Suppressor macrophage treated with lipopolysaccharide for 4 hours (primary cell): ENCODE data around the gene WRNIP1.

Source experiments
- DNase-seq: peaks from one replicate; pipeline ENCODE4 v3.0.0-alpha.2; 2020

Gene WRNIP1

DNA sequence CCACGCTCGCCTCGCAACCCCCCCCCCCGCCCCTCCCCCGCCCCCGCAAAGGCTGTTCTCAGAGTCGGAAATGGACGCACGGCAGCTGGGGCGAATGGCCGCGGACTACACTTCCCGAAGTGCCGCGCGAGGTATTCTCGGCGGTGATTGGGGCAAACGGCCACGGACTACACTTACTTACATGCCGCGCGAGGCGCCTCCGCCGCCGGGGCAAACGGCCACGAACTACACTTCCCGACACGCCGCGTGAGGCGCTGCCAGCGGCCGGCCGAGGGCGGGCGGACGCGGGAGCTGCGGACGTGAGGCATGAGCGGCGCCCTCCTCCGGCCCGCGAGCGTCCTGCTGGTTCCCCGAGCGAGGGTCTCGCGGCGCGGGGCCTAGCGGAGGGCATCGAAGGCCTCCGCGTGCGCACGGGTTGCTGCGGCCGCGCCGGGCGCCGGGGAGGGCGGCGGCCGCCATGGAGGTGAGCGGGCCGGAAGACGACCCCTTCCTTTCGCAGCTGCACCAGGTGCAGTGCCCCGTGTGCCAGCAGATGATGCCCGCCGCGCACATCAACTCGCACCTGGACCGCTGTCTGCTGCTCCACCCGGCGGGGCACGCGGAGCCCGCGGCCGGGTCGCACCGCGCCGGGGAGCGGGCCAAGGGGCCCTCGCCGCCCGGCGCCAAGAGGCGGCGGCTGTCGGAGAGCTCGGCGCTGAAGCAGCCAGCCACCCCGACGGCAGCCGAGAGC is at the start of gene WRNIP1:
Gene WRNIP1, plus strand, starts transcription at position 228 of the 730 bp plus-strand sequence. Its CDS starts 230 bp downstream, at position 458.
- DNase-seq = peak; percentile 100

GRCh38 chr6:2715737-2716136 is 49.5 kb upstream of the WRNIP1 start:
- no peak for DNase-seq

GRCh38 chr6:2716936-2717700 is 48.1 kb upstream of the WRNIP1 start:
- DNase-seq = no peak

DNA sequence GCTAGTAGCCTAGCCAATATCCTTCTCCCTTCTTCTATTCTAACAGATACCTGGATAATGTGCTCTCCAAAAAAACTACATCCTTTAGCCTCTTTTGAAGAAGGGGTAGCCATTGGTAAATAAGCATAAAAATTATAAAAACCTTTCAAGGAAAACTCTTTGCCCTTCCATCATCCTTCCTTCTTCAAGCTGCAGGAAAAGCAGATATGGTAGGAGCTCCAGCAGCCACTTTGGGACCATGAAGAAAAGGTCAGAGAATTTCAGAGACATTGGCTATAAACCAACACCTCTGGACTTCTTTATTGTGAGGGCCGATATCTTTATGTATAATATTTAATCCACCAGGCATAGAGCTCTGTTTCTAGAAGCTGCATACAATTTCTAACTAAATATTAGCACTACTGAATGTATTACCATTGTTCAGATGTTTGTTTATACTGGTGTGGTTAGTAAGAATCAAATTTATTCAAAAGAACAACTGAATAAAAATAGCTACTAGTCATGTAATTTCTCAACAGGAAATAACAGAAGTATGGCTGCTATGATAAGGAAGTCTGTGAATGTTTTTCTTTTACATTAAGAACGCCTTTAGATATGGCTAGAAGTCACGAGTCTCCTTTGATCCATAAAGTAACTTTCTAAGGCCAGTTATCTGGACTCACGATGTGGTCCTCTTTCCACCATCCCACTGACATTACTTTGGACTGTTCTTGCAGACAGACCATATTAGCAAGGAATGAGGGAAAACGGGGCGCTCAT is 46.7 kb upstream of the WRNIP1 start:
- peak; percentile 32 for DNase-seq

GRCh38 chr6:2719093-2719455 is 46.1 kb upstream of the WRNIP1 start:
- DNase-seq = no peak

- no peak for DNase-seq
These were observed 44.0 kb upstream of the WRNIP1 start for GRCh38 chr6:2721219-2721618.

DNA sequence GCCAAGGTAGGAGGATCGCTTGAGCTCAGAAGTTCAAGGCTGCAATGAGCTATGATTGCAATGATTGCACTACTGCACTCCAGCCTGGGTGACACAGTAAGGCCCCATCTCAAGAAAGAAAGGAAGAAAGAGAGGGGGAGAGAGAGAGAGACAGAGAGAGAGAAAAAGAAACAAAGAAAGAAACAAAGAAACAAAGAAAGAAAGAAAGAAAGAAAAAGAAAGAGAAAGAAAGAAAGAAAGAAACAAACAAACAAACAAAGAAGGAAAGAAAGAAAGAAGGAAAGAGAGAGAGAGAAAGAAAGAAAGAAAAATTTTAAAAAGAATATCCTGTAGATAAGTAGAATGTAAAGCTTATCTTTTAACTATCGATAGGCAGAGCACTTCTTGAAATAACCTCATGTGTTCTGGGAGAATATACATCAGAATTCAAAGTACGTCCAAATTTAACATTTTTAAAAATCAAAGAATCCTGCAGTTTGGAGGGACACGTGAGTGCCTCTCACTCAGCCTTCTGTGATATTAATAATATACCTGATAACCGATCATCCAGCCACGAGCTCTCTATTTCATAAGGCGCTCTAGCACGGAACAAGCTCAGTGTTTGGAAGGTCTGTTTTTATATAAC is 39.7 kb upstream of the WRNIP1 start:
- no peak for DNase-seq

GRCh38 chr6:2725999-2726567 is 39.1 kb upstream of the WRNIP1 start:
- peak; percentile 95 for DNase-seq

- no peak for DNase-seq
These were observed 35.3 kb upstream of the WRNIP1 start for GRCh38 chr6:2729921-2730320.

GRCh38 chr6:2730353-2731107 is 34.7 kb upstream of the WRNIP1 start:
- no peak for DNase-seq

DNA sequence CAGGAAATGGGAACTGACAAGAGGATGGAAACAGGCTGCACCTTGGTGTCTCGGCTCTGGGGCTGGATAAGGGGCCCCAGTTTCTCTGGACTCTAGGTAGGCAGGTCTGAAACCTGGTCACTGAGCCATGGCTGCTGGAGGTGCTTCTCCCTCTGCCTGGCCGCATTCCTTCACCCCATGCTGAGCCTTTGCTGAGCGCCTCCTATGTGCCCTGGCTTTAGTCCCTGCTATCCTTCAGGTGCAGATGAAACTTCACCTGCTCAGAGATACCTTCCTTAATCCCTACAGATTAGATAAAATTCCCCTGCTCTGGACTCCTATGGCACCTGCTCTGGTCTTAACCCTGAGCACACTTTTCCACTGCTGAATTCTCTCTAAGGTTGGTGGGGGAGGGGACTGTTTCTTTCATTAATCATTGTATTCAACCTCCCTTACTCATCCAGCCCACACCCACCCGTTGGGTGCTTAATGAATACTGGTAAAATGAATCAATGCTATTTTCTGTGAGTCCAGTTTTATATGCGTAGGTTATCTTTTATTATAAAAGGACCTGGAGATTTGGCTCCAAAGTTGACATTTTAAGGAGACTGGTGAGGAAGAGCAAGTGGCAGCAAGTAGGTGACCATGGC is 33.8 kb upstream of the WRNIP1 start:
- DNase-seq = no peak

GRCh38 chr6:2732503-2733089 is 32.6 kb upstream of the WRNIP1 start:
- no peak for DNase-seq

DNA sequence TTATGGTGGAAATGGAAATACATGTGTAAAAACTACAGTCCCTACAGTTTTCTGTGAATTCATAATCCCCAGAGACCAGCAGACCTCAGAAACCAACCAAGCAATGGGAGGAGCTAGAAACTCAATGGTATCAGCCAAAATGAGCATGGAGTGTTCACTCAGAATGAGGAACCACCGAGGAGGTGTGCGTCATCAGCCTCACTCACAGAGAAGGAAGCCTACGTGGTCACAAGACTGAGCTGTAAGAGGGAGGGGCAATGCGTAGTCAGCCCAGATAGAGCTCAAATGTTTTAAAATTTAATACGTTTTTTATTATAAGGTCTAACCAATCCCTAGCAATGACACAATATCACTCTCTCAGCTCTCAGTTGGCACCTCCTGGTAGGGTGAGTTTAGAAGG is 31.9 kb upstream of the WRNIP1 start:
- peak; percentile 98 for DNase-seq

- no peak for DNase-seq
These were observed 31.3 kb upstream of the WRNIP1 start for GRCh38 chr6:2733736-2734480.

DNA sequence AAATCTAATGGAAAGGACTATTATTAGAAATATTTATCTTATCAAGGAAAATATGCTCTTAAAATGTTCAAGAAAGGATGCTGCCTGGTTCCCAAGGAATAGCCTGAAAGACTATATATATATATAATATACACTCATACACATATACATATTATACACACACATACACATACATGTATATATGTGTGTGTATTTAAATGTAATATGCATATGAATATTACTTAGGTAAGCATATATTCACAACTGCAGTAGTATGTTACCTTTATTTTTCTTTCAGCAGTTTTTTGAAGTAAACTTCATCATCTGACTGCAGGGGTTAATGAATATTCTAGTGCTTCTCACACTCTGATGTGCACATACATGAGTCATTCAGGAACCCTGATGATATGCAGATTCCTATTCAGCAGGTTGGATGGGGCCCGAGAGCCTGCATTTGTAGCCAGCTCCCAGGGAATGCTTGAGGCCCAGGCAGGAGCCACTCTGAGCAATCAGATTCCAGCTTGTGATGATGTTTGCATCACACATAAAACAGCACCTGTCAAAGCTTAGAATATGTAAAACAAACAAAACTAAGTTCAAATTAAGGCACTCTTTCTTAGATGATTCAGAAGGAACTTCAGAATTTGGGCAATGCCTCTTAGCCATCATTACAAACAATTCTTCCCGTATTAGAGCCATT is 30.6 kb upstream of the WRNIP1 start:
- peak; percentile 58 for DNase-seq

- peak; percentile 86 for DNase-seq
These were observed 27.3 kb upstream of the WRNIP1 start for GRCh38 chr6:2737885-2738284.

GRCh38 chr6:2738373-2738979 is 26.7 kb upstream of the WRNIP1 start:
- DNase-seq = peak; percentile 71

GRCh38 chr6:2739335-2739734 is 25.9 kb upstream of the WRNIP1 start:
- no peak for DNase-seq

GRCh38 chr6:2740581-2740980 is 24.6 kb upstream of the WRNIP1 start:
- DNase-seq = peak; percentile 71
